ENCODE data around the gene TM9SF3.

Gene TM9SF3

GRCh38 chr10:96511044-96511945 lies 75.5 kb downstream of the TM9SF3 start:
- no peak for DNase-seq (ENCODE audit: low read depth in 2 of 2)

GRCh38 chr10:96509017-96509641 lies 77.7 kb downstream of the TM9SF3 start:
- DNase-seq (ENCODE audit: low read depth in 2 of 2), result no peak

- no peak for DNase-seq (ENCODE audit: low read depth in 2 of 2)
Observed at GRCh38 chr10:96507044-96507443, 79.8 kb downstream of the TM9SF3 start.

- DNase-seq (ENCODE audit: low read depth in 2 of 2), result no peak
Observed at GRCh38 chr10:96505150-96506136, 81.4 kb downstream of the TM9SF3 start.

GRCh38 chr10:96502561-96503282 lies 84.1 kb downstream of the TM9SF3 start:
- no peak for DNase-seq (ENCODE audit: low read depth in 2 of 2)

GRCh38 chr10:96501985-96502384 lies 84.8 kb downstream of the TM9SF3 start:
- no peak for DNase-seq (ENCODE audit: low read depth in 2 of 2)

GRCh38 chr10:96500519-96500918 lies 86.3 kb downstream of the TM9SF3 start:
- no peak for DNase-seq (ENCODE audit: low read depth in 2 of 2)

GRCh38 chr10:96500050-96500449 lies 86.8 kb downstream of the TM9SF3 start:
- DNase-seq (ENCODE audit: low read depth in 2 of 2), result no peak

- DNase-seq (ENCODE audit: low read depth in 2 of 2), result no peak
Observed at GRCh38 chr10:96497391-96497790, 89.4 kb downstream of the TM9SF3 start.

GRCh38 chr10:96496281-96496925 lies 90.4 kb downstream of the TM9SF3 start:
- DNase-seq (ENCODE audit: low read depth in 2 of 2), result no peak

GRCh38 chr10:96495544-96495943 lies 91.3 kb downstream of the TM9SF3 start:
- DNase-seq (ENCODE audit: low read depth in 2 of 2), result no peak

GRCh38 chr10:96494694-96495093 lies 92.1 kb downstream of the TM9SF3 start:
- DNase-seq (ENCODE audit: low read depth in 2 of 2), result no peak

GRCh38 chr10:96493871-96494525 lies 92.8 kb downstream of the TM9SF3 start:
- DNase-seq (ENCODE audit: low read depth in 2 of 2), result no peak

- no peak for DNase-seq (ENCODE audit: low read depth in 2 of 2)
Observed at GRCh38 chr10:96493254-96493653, 93.6 kb downstream of the TM9SF3 start.

GRCh38 chr10:96491303-96491702 lies 95.5 kb downstream of the TM9SF3 start:
- no peak for DNase-seq (ENCODE audit: low read depth in 2 of 2)

GRCh38 chr10:96488161-96488935 lies 98.5 kb downstream of the TM9SF3 start:
- no peak for DNase-seq (ENCODE audit: low read depth in 2 of 2)

- DNase-seq (ENCODE audit: low read depth in 2 of 2), result no peak
Observed at GRCh38 chr10:96482815-96483588, 103.8 kb downstream of the TM9SF3 start.

GRCh38 chr10:96478355-96478754 lies 108.5 kb downstream of the TM9SF3 start:
- no peak for DNase-seq (ENCODE audit: low read depth in 2 of 2)

- DNase-seq (ENCODE audit: low read depth in 2 of 2), result no peak
Observed at GRCh38 chr10:96473866-96474265, 112.9 kb downstream of the TM9SF3 start.
